Body of pancreas (tissue), 4 donors: ENCODE results near the gene ABLIM3. TPM values are rescaled to one million over a fixed set of nuclear protein-coding genes. Genes with fewer than 3 reads are reported as not detected.

ENCODE experiments used
- ATAC-seq: fragments of 150-250 bp; one replicate; pipeline ENCODE4 v1.9.1; 2016
- DNase-seq, 4 donors: peaks; one replicate each; pipeline ENCODE4 v3.0.0-alpha.2; 2019
- H3K27ac ChIP-seq, 4 donors: fragments of 200-600 bp; sonication (generic); 1 replicate in 3 of 4; 2 replicates in 1 of 4; pipeline versions ENCODE4 v1.5.1 to v1.6.1; 2016 to 2019; ENCODE audit warnings: mild to moderate bottlenecking in 1 of 4, mixed read lengths in 1 of 4, moderate library complexity in 1 of 4
- H3K27me3 ChIP-seq, 2 donors: fragments of 200-600 bp; sonication (generic); one replicate each; pipeline ENCODE4 v1.6.0; 2016; ENCODE audit warnings: mild to moderate bottlenecking in 1 of 2
- H3K36me3 ChIP-seq, 2 donors: fragments of 200-600 bp; sonication (generic); replicated peaks in 1 of 2; 2 replicates each; pipeline ENCODE4 v1.5.1; 2016; ENCODE audit warnings: low read depth in 2 of 2; ENCODE audit not compliant: insufficient read depth in 1 of 2
- H3K4me1 ChIP-seq: fragments of 200-600 bp; sonication (generic); one replicate; pipeline ENCODE4 v1.6.0; 2016
- H3K4me3 ChIP-seq, 2 donors: fragments of 200-600 bp; sonication (generic); 1 replicate in 1 of 2; 2 replicates in 1 of 2; pipeline ENCODE4 v1.5.1; 2016 to 2019
- H3K9me3 ChIP-seq, 3 donors: fragments of 200-600 bp; sonication (generic); 1 replicate in 2 of 3; 2 replicates in 1 of 3; pipeline ENCODE4 v1.5.1; 2016
- POLR2A ChIP-seq, 3 donors: fragments of 450-650 bp; IDR thresholded peaks; one replicate each; pipeline ENCODE4 v1.6.1; 2016; ENCODE audit warnings: antibody characterized with exemption in 3 of 3, mild to moderate bottlenecking in 2 of 3
- WGBS, 2 donors: methylation state at CpG; one replicate each; pipeline ENCODE4 v1.1.5; 2017; 5-methylcytosine and 5-hydroxymethylcytosine counted together
- intact Hi-C: fragments of 100-400 bp; cut with DNase I; formaldehyde crosslinking; loops from one replicate; pipeline ENCODE4 v1.15.1; 2023
- total RNA-seq, 2 donors: library from RNA; depleted of rRNA; stranded (reverse); fragments of >200 nt; gene quantifications; one replicate each; pipeline ENCODE4 v1.1.0, GENCODE V29; 2016
- TF ChIP-seq, protein P1 (sequence below), 7 experiments: fragments of 450-650 bp in 4 of 7; fragments of 200-600 bp in 3 of 7; sonication (generic) in 3 of 7; IDR thresholded peaks; one replicate each; pipeline ENCODE4 v1.5.1; 2016 to 2019; ENCODE audit warnings: antibody characterized with exemption in 7 of 7

The ABLIM3 gene
- total RNA-seq, 2 donors from 2014 or later: 3.9 to 11.2 TPM

DNA sequence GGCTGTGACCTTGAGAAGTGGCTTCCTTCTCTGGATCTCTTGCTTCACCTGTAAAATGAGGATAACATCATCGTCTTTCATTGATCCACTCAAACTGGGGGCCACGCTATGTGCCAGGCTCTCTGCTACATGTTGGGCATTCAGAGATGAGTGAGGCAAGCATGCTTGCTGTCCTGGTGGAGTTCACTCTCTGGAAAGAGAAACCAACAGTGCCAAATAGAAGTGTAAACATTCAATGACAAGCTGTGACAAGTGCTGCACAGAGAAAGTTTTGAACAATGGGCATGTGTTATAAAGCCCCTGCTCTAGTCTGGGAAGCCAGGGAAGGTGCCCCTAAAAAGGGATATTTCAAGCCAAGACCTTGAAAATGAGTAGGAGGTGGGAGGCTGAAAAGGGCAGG, 79.5 kb downstream of the ABLIM3 start:
- WGBS, 2 donors: 16 to 37% methylated on average over 2 of the region's 2 CpGs
- TF ChIP-seq, protein P1, sequence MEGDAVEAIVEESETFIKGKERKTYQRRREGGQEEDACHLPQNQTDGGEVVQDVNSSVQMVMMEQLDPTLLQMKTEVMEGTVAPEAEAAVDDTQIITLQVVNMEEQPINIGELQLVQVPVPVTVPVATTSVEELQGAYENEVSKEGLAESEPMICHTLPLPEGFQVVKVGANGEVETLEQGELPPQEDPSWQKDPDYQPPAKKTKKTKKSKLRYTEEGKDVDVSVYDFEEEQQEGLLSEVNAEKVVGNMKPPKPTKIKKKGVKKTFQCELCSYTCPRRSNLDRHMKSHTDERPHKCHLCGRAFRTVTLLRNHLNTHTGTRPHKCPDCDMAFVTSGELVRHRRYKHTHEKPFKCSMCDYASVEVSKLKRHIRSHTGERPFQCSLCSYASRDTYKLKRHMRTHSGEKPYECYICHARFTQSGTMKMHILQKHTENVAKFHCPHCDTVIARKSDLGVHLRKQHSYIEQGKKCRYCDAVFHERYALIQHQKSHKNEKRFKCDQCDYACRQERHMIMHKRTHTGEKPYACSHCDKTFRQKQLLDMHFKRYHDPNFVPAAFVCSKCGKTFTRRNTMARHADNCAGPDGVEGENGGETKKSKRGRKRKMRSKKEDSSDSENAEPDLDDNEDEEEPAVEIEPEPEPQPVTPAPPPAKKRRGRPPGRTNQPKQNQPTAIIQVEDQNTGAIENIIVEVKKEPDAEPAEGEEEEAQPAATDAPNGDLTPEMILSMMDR (IDR thresholded peaks at IDR 0.05): no peak
- no peak for TF ChIP-seq POLR2A (IDR thresholded peaks at IDR 0.05)
- H3K4me3 ChIP-seq: no peak overlapping the region
- ATAC-seq (no peak), DNase-seq (no peak)
- no peaks in the 10 kb centered on the region for H3K9me3 ChIP-seq
- H3K4me1 ChIP-seq: peaks cover 8% of the 10 kb centered on the region
- H3K36me3 ChIP-seq: no peaks in the 10 kb centered on the region
- peak overlapping the region in 3 of 4 donors; percentile 2 to 33 (median 9) for H3K27ac ChIP-seq
- no peaks in the 10 kb centered on the region for H3K27me3 ChIP-seq
- intact Hi-C loops: no loop called here

DNA sequence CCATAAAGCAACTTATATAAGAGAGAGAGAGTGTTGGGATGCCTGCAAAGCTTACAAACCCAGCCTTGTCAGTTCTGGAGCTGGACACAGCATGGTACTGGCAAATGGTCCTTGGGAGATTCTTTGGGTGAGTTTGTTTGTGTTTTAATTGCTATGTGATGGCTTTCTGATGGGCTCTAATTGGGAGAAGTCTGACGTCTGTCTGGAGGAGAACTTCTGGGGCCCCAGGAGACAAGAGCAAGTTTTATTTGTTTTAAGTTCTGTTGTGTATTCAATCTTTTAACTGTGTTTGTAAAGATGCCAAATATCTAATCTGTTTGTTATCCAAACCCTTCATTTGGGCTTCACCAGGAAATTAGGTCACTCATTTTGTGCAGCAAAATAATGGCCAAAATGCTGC, 80.0 kb downstream of the ABLIM3 start:
- H3K27ac ChIP-seq: peak overlapping the region in 3 of 4 donors; percentile 2 to 33 (median 9)
- H3K36me3 ChIP-seq: no peaks in the 10 kb centered on the region
- TF ChIP-seq, protein P1 (IDR thresholded peaks at IDR 0.05): no peak
- no peak for TF ChIP-seq POLR2A (IDR thresholded peaks at IDR 0.05)
- DNase-seq (no peak), ATAC-seq (no peak)
- H3K27me3 ChIP-seq: no peaks in the 10 kb centered on the region
- no peaks in the 10 kb centered on the region for H3K9me3 ChIP-seq
- intact Hi-C loops: no loop called here
- H3K4me1 ChIP-seq: peaks cover 8% of the 10 kb centered on the region
- H3K4me3 ChIP-seq: no peak overlapping the region
- whole genome bisulfite sequencing, 2 donors: 27 to 43% methylated on average over 1 of the region's 1 CpG

- Histone ChIP-seq H3K9me3 (no peaks in the 10 kb centered on the region), H3K36me3 (no peaks in the 10 kb centered on the region), H3K4me3 (no peak overlapping the region), H3K4me1 (peaks cover 8% of the 10 kb centered on the region), H3K27me3 (no peaks in the 10 kb centered on the region), H3K27ac (no peak overlapping the region)
- ATAC-seq: no peak
- TF ChIP-seq, protein P1 (IDR thresholded peaks at IDR 0.05): no peak
- no peak for TF ChIP-seq POLR2A (IDR thresholded peaks at IDR 0.05)
- DNase-seq: no peak
- intact Hi-C loops: no loop called here
- WGBS, 2 donors: 64 to 66% methylated on average over 4 of the region's 4 CpGs
These were observed 80.5 kb downstream of the ABLIM3 start for GRCh38 chr5:149221731-149222342.

GRCh38 chr5:149223081-149223848, 82.0 kb downstream of the ABLIM3 start:
- 77 to 80% methylated on average over 11 of the region's 11 CpGs for WGBS, 2 donors
- no peak overlapping the region for H3K4me3 ChIP-seq
- DNase-seq: peak in 1 of 4 donors; percentile 33
- no peaks in the 10 kb centered on the region for H3K27me3 ChIP-seq
- ATAC-seq: no peak
- no peaks in the 10 kb centered on the region for H3K36me3 ChIP-seq
- intact Hi-C loops: no loop called here
- no peak for TF ChIP-seq POLR2A (IDR thresholded peaks at IDR 0.05)
- TF ChIP-seq, protein P1 (IDR thresholded peaks at IDR 0.05): no peak
- H3K4me1 ChIP-seq: peaks cover 8% of the 10 kb centered on the region
- H3K9me3 ChIP-seq: no peaks in the 10 kb centered on the region
- H3K27ac ChIP-seq: no peak overlapping the region
